KG1 (cell line): ENCODE data around the gene AGPS.
"Not testable (repeated sequence)": the region's sequence is repeated elsewhere in the genome, so short reads cannot be mapped to it uniquely, and the experiment has no call there.

Source experiments
- DNase-seq: peaks from one replicate; lab custom pipeline; 2025; lab: John Stamatoyannopoulos, UW

The AGPS gene

DNA sequence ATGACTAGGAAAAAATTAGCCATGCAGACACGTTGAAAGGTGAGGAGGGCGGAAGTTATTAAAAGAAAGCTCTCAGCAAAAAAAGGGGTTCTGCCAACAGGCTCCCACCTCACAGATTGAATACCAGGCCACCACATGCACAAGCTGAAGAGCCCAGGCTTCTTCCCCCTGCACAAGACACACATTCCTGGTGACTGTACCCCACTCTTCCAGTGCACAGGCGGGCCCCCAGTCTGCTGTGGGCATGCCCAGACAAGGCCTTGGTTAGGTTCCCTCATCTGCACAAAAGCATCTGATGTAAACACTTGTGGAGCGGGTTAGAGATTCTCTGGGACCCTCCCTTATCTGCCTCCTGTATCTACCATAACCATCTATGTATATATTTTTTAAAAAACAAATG is 81.7 kb downstream of the AGPS start:
- DNase-seq: no peak

DNA sequence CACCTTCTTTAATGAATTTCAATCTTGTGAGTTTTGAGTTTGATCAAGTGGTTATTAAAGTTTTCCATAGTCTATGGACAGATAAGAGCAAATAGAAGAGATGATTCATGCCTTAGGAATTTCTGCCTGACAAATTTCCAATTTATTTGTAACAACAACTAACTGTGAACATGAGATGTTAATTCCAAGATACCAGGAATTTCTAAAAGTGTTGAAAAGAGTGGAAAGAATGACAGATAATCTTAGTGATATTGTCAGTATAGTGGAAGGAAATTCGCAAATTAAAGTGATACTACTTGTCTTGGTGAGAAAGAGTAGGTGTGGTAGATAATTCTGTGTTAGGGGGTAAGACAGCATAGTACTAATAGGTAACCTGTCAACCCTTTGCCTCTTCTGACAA is 82.4 kb downstream of the AGPS start:
- DNase-seq: no peak

DNA sequence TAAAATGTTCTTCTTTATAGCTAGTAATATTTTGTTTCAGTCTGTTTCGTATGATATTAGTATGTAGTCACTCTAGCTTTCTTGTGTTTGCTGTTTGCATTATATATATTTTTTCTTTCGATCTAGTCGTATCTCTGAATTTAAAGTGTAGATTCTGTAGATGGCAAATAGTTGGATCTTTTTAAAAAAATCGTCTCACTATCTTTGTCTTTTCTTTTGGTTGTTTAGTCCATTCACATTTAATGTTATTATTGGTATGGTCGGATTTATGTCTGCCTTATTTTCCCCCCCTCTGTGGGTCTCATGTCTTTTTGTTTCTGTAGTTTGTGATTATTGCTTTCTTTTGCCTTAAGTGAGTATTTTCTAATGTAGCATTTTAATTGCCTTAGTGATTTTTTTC is 84.3 kb downstream of the AGPS start:
- DNase-seq: no peak

DNA sequence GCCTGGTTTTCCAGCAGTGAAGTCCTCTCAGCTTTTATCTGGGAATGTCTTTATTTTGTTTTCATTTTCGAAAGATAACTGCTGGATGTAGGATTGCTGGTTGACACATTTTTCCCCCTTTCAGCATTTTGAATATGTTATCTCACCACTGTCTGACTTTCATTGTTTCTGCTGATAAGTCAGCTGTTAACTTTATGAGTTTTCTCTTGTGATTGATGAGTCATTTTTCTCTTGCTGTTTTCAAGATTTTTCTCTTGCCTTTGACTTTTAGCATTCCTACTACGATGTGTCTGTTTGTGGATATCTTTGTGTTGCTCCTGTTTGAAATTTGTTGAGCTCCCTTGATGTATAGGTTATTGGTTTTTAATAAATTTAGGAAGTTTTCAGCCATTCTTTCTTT is 85.5 kb downstream of the AGPS start:
- DNase-seq: no peak

DNA sequence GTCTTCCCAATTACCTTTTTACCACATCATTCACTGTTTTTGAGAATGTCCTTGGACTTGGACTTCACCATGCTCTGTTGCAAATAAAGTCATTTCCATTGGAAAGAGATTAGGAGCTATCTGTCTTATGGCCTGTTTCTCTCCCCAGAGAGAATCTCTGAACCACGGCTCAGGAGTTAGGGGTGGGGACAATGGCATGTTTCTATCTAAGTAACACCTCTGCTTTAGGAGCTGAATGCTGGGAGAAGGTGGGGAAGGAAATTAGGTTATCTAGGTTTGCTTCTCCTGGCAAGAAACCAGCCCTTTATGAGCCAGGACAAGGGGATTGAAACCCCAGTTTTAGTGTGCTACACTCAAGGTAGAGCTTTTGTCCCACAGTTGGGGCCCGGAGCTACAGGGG is 86.3 kb downstream of the AGPS start:
- DNase-seq: no peak

DNA sequence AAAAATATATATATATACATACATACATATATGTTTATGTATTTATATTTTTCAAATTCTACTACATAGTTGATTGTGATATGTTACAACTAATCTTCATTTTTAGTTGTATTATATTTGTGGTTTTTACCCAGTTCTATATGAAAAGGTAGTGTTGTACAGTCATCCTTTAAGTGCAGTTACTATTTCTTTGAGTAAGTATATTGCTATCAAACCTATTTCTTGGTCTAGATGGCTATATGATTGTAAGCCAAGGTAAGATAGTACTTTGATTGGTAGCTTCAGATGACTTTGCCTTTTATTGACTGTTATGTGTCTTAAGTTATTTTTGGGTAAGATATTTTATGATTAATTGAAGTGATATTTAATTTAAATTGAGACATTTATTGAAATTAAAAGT is 89.6 kb downstream of the AGPS start:
- no peak for DNase-seq

DNA sequence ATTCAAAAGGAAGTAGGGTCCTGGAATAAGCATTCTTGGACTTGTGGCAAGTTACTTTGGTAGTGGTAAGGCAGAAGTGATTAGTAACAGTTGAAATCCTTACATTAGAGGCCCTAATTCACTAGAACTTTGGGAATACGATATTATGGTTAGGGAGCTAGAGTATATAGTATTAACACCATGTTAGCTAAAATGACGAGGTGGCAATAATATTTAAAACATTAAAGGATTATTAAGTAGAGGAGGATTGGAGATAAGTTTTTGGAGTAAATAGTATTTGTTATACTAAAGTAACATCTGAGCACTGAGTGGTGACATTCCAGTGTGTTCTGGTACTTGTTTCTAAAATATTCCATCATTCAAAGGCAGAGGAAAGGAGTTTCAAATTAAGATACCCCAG is 91.0 kb downstream of the AGPS start:
- no peak for DNase-seq

DNA sequence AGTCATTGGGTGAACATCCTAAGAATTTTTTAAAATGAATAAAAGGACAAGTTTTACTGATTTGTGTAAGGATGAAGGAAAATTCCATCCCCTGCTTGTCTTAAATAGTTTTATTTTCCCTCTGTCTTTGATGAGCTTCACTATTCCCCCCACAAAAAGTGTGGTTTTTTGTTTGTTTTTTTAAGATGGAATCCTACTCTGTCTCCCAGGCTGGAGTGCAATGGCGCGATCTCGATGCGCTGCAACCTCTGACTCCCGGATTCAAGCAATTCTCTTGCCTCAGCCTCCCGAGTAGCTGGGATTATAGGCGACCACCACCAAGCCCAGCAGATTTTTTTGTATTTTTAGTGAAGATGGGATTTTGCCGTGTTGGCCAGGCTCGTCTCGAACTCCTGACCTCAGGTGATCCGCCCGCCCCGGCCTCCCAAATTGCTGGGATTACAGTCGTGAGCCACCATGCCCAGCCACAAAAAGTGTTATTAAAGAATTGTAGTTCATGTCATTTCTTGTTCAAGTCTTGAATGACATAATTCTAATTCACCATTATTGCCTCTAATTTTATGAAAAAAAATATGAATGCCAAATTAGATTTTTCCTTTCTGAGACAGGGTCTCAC is 91.7 kb downstream of the AGPS start:
- no peak for DNase-seq

DNA sequence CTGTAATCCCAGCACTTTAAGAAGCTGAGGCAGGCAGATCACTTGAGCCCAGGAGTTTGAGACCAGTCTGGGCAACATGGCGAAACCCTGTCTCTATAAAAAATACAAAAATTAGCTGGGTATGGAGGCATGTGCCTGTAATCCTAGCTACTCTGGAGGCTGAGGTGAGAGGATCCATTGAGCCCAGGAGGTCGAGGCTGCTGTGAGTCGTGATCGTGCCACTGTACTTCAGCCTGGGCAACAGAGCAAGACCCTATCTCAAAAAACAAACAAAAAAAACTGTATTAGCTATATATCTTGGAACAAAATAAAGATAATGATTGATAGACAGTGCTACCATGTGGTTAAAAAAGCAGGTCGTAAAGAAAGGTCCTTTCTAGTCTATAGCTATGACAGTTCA is 93.1 kb downstream of the AGPS start:
- DNase-seq: not testable (repeated sequence)

DNA sequence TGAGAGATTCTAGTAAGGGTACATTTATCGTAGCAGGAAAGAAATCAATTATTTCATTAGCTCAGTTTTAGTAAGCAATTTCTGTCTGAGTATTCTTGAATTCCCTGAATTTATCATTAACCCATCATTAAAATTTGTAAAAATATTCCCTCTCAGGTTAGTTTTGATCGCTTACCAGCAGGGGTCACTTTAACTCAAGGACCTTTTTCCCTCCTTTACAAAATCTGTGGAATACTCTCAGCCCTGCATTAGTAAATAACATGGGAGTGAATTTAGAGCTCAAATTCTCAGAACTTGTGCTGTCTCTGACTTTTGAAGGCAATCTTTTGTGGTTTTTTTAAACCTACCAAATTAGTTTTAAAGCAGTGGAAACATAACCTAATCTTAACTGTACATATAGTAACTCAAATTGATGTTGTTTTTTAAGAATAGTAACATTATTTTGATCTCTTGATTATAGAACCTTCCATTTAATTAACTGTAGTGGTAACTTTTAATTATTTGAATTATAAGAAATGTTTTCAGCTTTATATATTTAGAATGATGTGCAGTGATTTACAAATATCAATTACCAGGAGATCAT is 97.2 kb downstream of the AGPS start:
- no peak for DNase-seq

DNA sequence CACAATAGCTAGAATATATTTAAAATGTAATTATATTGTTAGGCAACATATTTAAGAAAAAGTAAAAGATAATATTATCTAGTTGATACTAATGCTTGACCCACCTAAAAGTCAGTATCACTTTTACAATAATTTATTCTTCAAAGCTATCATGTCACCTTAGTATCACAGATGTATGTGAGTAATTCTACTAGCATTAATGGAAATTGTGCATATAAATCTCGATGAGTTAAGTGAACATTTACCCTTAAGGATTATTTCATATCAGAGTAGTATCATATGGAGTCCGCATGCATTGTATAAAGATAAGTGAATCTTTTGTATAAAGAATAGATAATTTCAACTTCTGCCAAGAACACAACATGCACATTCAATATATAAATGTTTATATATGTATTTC is 103.4 kb downstream of the AGPS start:
- DNase-seq: no peak

DNA sequence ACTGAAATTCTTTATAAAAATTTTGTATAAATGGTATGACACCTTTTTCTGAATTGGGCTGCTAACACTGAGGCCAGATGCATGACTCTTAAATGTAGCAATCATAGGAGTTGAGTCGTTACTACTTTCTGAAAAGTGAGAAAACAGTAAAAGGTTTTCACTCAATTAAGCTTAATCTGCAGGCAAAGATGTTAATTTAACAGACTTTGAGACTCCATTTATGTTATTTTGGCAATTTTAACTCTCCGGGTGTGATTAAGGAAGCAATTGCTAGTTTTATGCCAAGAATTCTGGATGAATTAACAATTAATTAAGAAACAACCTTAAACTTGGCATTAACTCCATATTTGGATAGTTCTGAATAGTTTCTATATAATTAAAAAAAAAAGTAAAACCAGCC is 104.3 kb downstream of the AGPS start:
- no peak for DNase-seq

DNA sequence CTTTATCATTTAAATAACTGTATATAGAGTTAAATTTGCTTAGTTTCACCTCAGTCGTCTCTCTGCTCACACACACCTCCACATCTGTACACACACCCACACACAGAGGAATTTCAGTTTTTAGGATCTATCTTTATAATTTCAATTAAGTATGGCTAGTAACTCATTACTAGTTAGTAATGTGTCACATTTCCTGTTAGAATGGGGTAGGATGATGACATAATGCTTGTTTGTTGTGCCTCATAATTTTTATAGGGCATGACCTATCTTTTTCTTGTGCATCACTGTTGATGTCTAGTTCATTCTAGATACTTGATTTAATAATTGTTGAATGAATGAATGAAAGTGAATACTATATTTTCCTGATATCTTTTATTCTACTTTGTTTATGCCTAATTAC is 108.6 kb downstream of the AGPS start:
- no peak for DNase-seq

DNA sequence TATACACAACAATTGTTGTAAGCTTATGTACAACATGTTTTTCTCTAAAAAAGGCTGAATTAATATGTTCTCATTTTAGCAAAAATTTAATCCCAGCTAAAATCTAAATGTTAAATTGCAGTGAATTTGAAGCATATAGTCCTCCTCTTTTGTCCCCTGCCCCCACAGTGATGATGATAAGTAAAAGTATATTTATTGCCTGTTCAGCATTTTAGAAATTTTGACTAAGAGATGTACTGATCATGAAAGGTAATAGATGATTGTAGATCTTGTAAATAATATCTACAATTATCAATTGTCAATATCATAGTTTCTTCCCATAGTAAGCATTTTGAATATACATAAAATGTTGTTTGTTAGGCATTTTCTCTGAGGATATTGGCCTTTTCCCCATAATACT is 113.9 kb downstream of the AGPS start:
- no peak for DNase-seq

DNA sequence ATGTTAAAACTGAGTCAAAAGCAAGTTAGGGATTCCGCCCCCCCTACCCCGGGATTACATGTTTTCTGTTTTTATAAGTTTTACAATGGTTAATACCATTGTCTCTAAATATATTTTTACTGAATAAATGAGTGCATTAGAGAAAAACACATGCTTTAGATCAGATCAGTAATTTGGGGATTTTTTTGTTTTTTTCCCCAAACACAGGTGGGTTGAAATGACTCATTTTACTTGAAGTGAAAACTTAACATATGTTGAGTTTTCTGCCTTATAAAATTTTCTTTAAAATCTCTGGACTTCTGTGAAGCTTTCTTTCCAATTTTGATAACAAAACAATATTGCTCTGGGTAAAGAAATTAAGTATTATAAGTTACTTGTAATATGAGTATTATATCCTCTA is 114.4 kb downstream of the AGPS start:
- no peak for DNase-seq

DNA sequence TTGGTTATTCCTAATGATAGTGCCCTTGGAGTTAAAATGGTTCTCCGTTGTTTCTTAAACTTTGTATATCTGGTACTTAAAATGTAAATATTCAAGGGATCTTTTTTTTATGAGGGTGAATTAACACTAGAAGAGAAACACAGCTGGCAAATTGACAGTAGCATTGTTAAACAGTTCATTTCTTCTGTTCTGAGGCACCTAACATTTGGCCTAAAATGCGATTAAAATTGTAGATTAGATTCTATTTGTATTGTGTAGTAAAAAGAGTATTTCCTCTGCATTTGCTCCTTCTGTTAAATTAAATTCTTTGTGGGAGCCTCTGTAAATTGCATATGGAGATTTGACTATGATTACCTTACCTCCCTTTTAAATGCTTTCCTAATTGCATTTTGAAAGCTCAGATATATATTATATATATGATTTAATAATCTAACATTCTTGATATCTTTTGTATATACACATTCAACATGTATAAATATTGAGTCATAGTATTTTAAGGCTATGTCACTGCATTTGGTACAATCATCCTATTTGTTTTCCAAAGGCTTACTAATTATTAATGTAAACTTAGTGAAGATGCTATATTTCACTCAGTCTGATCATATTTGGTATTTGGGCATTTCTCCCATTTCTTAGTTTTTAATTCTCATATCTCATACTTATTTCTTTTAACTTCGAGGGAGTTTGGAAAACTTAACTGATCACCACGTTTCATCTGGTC is 124.4 kb downstream of the AGPS start:
- DNase-seq: no peak

DNA sequence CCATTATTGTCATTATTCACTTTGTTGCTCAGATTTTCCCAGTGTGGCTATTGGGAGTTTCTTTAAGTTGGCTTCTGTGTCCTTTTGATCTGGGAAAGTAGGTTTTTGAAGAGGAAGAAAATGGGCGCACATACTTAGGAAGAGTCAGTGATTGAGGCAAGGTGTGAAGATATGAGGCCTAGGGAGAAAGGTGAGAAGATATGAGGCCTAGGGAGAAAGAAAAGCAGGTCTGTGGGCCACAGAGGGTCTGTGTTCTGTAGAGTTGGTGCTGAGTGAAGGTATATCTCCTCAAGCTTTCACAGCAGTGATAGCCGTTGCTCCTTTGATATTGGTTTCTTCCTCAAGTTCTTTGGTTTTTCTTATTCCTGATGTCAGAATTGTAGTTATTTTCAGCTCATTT is 126.2 kb downstream of the AGPS start:
- DNase-seq: no peak

DNA sequence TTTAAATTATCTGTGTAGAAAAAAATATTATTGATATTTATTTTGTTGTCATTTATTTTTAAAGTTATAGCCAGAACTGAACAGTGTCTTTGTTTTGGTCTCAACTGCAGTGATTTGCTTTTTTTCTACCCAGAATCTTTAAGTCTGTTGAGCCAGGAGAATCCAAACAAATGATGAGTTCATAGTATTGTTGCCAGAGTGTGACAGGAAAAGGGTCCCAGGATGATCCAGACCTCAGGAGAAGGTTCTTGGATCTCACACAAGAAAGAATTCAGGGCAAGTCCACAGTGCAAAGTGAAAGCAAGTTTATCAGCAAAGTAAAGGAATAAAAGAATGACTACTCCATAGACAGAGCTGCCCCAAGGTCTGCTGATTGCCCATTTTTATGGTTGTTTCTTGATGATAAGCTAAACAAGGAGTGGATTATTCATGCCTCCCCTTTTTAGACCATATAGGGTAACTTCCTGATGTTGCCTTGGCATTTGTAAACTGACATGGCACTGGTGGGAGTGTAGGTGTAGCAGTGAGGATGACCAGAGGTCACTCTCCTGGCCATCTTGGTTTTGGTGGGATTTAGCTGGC is 127.1 kb downstream of the AGPS start:
- no peak for DNase-seq

DNA sequence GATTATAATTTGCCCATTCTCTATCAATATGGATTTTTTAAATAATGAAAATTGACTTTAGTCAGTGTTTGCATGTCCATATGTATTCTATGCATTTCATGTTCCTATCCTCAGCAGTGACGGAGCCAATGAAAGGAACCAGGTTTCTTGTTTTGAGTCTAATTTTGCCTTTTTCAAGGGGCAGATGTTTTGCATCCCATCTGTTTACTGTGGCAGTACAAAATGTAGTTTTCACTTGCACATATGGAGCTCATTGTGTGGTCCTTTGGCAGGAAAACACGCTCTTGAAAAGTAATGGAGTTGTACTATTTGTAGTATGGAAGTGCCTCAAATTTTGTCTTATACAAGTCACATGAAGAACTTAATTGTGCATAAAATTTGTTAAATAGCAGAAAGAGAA is 127.8 kb downstream of the AGPS start:
- no peak for DNase-seq

DNA sequence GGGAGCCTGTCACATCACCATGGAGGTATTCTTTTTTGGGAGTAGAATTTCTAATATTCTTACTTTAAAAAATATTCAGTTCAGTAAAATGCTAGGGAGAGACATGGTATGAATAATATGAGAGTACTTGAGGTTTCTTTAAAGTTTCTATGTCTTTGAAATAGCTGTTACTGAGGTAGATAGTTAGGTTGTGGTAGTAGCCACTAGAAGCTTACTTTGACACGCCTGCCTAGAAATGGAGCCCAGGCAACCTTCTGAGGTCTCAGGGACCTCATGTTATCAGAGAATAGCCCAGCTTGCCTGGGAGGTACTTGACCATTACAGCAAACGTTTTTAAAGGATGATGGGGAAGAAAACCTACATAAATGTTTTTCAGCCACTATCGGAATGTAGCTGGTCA is 131.2 kb downstream of the AGPS start:
- DNase-seq: no peak

DNA sequence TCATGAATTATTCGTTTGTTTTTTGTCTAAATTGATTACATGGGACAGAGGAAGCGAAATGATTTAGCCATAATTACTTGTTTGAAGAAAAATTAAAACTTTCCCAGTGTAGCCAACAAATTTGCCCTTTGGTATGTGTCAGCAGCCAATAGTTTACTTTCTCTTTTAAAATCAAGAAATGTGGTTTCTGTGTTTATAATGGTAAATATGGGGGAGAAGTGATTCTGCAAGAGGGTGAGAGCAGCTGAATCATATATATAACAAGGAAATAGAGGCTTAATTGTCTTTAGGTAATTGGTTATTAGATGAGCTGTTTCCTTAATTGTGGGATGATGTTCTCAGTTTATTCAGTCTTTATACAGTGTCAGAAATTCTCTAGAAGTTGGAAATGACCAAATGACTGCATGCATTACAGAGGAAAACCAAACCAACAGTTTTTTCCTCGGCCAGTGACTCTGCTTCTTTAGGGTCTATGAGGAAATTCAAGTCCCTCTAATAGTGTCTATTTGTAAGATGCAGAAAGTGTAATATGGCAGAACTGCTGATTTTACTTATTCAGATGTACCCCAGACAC is 132.9 kb downstream of the AGPS start:
- DNase-seq: no peak

DNA sequence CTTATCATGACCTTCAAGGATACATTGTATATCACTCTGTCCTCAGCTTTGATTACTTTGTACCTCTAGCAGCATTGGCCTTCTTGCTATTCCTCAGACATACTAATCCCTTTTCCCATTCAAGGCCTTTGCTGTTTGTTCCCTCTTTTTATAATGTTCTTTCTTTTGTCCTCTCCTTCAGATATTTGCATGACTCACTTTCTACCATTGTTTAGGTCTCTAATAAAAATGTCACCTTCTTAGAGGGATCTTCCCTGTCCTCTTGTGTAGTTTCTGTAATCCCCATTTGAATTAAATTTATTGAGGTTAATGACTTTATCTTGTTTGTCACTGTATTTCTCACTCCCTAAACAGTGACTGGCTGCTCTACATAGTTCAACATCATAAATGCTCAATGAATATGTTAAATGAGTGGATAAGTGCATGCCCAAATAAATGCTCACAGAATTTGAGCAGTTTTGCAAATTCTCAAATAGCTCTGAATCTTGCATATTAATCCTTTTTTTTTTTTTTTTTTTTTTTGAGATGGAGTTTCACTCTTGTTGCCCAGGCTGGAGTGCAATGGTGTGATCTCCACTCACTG is 135.9 kb downstream of the AGPS start:
- no peak for DNase-seq

DNA sequence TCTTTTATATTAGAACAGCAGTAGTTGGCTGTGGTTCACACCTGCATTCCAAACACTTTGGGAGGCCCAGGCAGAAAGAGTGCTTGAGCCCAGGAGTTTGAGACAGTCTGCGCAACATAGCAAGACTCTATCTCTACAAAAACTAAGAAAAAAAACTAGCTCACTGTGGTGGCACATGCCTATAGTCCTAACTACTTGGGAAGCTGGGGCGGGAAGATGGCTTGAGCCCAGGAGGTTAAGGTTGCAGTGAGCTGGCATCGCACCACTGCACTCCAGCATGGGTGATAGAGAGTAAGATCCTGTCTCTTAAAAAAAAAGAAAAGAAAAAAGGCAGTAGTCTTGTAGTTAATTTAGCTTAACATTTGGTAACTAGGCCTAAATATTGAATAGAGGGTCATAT is 136.6 kb downstream of the AGPS start:
- no peak for DNase-seq
